Natural killer cell (primary cell): Measurements from ENCODE around the gene RBM33. TPM values are rescaled to one million over a fixed set of nuclear protein-coding genes. Genes with fewer than 3 reads are reported as not detected.

Source experiments
- ATAC-seq, 3 donors: fragments of 150-1000 bp in 2 of 3; fragments of 200-7000 bp in 1 of 3; cut with Tn5 transposase; 1 replicate in 1 of 3; 2 replicates in 2 of 3; pipeline ENCODE4 v1.10.0; 2021; ENCODE audit warnings: mild to moderate bottlenecking in 2 of 3, moderate library complexity in 2 of 3
- DNase-seq, 2 donors: peaks; one replicate each; pipeline versions ENCODE4 v3.0.0 to v3.0.0-alpha.2; 2013 to 2021; ENCODE audit warnings: mixed read lengths in 1 of 2
- H3K27ac ChIP-seq: one replicate; pipeline ENCODE4 v1.5.1; 2013; ENCODE audit warnings: mild to moderate bottlenecking, low read length
- H3K27me3 ChIP-seq: one replicate; pipeline ENCODE4 v1.6.1; 2013; ENCODE audit warnings: low read length; ENCODE audit not compliant: control insufficient read depth, insufficient read depth
- H3K36me3 ChIP-seq: one replicate; pipeline ENCODE4 v1.6.1; 2013; ENCODE audit warnings: low read length; ENCODE audit not compliant: control insufficient read depth, insufficient read depth
- H3K4me1 ChIP-seq: one replicate; pipeline ENCODE4 v1.6.1; 2013; ENCODE audit warnings: low read length; ENCODE audit not compliant: control insufficient read depth, insufficient read depth
- H3K4me3 ChIP-seq: one replicate; pipeline ENCODE4 v1.5.1; 2013; ENCODE audit warnings: low read length
- H3K9me3 ChIP-seq: one replicate; pipeline ENCODE4 v1.6.1; 2013; ENCODE audit warnings: low read length; ENCODE audit not compliant: control insufficient read depth, insufficient read depth
- H3K27ac Mint-ChIP-seq, 2 donors: one replicate each; pipeline ENCODE4 v1.8.0; 2022; ENCODE audit warnings: mild to moderate bottlenecking in 2 of 2, mixed read lengths in 2 of 2, moderate library complexity in 1 of 2
- H3K27me3 Mint-ChIP-seq, 2 donors: one replicate each; pipeline ENCODE4 v1.8.0; 2022; ENCODE audit warnings: low read depth in 2 of 2, mixed read lengths in 2 of 2
- H3K36me3 Mint-ChIP-seq: one replicate; pipeline ENCODE4 v1.8.0; 2022; ENCODE audit warnings: mixed read lengths
- H3K4me1 Mint-ChIP-seq, 2 donors: one replicate each; pipeline ENCODE4 v1.8.0; 2022; ENCODE audit warnings: mixed read lengths in 2 of 2
- H3K4me3 Mint-ChIP-seq: one replicate; pipeline ENCODE4 v1.8.0; 2022; ENCODE audit warnings: mild to moderate bottlenecking, moderate library complexity, mixed read lengths
- H3K9me3 Mint-ChIP-seq, 2 donors: one replicate each; pipeline ENCODE4 v1.8.0; 2022; ENCODE audit warnings: mixed read lengths in 2 of 2
- CTCF ChIP-seq: fragments of 200-600 bp; IDR thresholded peaks from one replicate; pipeline ENCODE4 v1.8.0; 2022; ENCODE audit warnings: antibody characterized with exemption
- WGBS: methylation state at CpG from one replicate; pipeline ENCODE4 v1.1.7; 2013; ENCODE audit warnings: missing lambda C conversion rate; ENCODE audit not compliant: insufficient coverage; 5-methylcytosine and 5-hydroxymethylcytosine counted together
- intact Hi-C: fragments of 100-400 bp; cut with micrococcal nuclease; formaldehyde crosslinking; loops from one replicate; pipeline ENCODE4 v1.14.2; 2022
- total RNA-seq, 4 donors: library from RNA; stranded (reverse); fragments of 120-200 nt in 1 of 4; gene quantifications; one replicate each; pipeline versions ENCODE4 v1.2.3 to v1.2.4, GENCODE V29; 2013 to 2022

Gene RBM33
- total RNA-seq, 3 donors from 2014 or later (not counting 1 experiment from before 2014, with no cell fraction given), result 161 to 182 (median 182) TPM

- DNase-seq, result no peak
- peaks cover 4% of the 10 kb centered on the region for H3K27me3 ChIP-seq
- H3K4me3 Mint-ChIP-seq, result no peak overlapping the region
- no peak overlapping the region for H3K4me3 ChIP-seq
- peaks cover 0 to 7% of the 10 kb centered on the region in 2 donors for H3K4me1 Mint-ChIP-seq
- H3K27ac ChIP-seq, result no peak overlapping the region
- WGBS, result 66% methylated on average over 19 of the region's 19 CpGs
- H3K9me3 Mint-ChIP-seq, result no peaks in the 10 kb centered on the region
- H3K4me1 ChIP-seq, result peaks cover 18% of the 10 kb centered on the region
- peaks cover 31 to 43% of the 10 kb centered on the region in 2 donors for H3K27me3 Mint-ChIP-seq
- H3K36me3 Mint-ChIP-seq, result no peaks in the 10 kb centered on the region
- no peaks in the 10 kb centered on the region for H3K9me3 ChIP-seq
- ATAC-seq, result no peak
- no peak overlapping the region for H3K27ac Mint-ChIP-seq
- no peaks in the 10 kb centered on the region for H3K36me3 ChIP-seq
- intact Hi-C loops, result loop anchor here (10.0 kb wide), 1 partner anchor 1025 kb away; no protein-coding TSS in a partner anchor
- no peak for TF ChIP-seq CTCF
Observed at GRCh38 chr7:155799514-155799913, 155.1 kb downstream of the RBM33 start.

GRCh38 chr7:155800301-155800700, 155.8 kb downstream of the RBM33 start:
- Mint-ChIP-seq H3K4me1 (peaks cover 0 to 7% of the 10 kb centered on the region in 2 donors), H3K9me3 (no peaks in the 10 kb centered on the region), H3K27ac (no peak overlapping the region), H3K36me3 (no peaks in the 10 kb centered on the region), H3K4me3 (no peak overlapping the region), H3K27me3 (peaks cover 33 to 43% of the 10 kb centered on the region in 2 donors)
- DNase-seq, result no peak
- Histone ChIP-seq H3K4me3 (no peak overlapping the region), H3K9me3 (no peaks in the 10 kb centered on the region), H3K4me1 (peaks cover 18% of the 10 kb centered on the region), H3K27ac (no peak overlapping the region), H3K27me3 (peaks cover 4% of the 10 kb centered on the region), H3K36me3 (no peaks in the 10 kb centered on the region)
- 85% methylated on average over 11 of the region's 11 CpGs for WGBS
- TF ChIP-seq CTCF, result no peak
- no peak for ATAC-seq
- intact Hi-C loops, result no loop called here

- ATAC-seq (no peak), DNase-seq (no peak)
- no peak overlapping the region for H3K27ac ChIP-seq
- Mint-ChIP-seq H3K4me3 (no peak overlapping the region), H3K4me1 (peaks cover 0 to 7% of the 10 kb centered on the region in 2 donors), H3K9me3 (no peaks in the 10 kb centered on the region), H3K27ac (no peak overlapping the region), H3K27me3 (peaks cover 33 to 43% of the 10 kb centered on the region in 2 donors), H3K36me3 (no peaks in the 10 kb centered on the region)
- peaks cover 21% of the 10 kb centered on the region for H3K4me1 ChIP-seq
- peaks cover 5% of the 10 kb centered on the region for H3K27me3 ChIP-seq
- intact Hi-C loops, result no loop called here
- no peaks in the 10 kb centered on the region for H3K9me3 ChIP-seq
- WGBS, result 83% methylated on average over 16 of the region's 16 CpGs
- no peaks in the 10 kb centered on the region for H3K36me3 ChIP-seq
- TF ChIP-seq CTCF, result no peak
- no peak overlapping the region for H3K4me3 ChIP-seq
Observed at GRCh38 chr7:155800741-155801267, 156.3 kb downstream of the RBM33 start.

- 43% methylated on average over 6 of the region's 6 CpGs for WGBS
- Histone ChIP-seq H3K27me3 (peaks cover 5% of the 10 kb centered on the region), H3K27ac (no peak overlapping the region), H3K9me3 (no peaks in the 10 kb centered on the region), H3K4me1 (peaks cover 19% of the 10 kb centered on the region), H3K4me3 (no peak overlapping the region), H3K36me3 (no peaks in the 10 kb centered on the region)
- Mint-ChIP-seq H3K4me1 (peaks cover 0 to 7% of the 10 kb centered on the region in 2 donors), H3K4me3 (no peak overlapping the region), H3K9me3 (no peaks in the 10 kb centered on the region), H3K27ac (no peak overlapping the region), H3K36me3 (no peaks in the 10 kb centered on the region), H3K27me3 (peaks cover 38 to 43% of the 10 kb centered on the region in 2 donors)
- no peak for TF ChIP-seq CTCF
- ATAC-seq (no peak), DNase-seq (no peak)
- intact Hi-C loops, result no loop called here
Observed at GRCh38 chr7:155802291-155802690, 157.8 kb downstream of the RBM33 start.
